Left kidney (tissue), 8 donors: ENCODE results near the gene NOL3. TPM values are rescaled to one million over a fixed set of nuclear protein-coding genes. Genes with fewer than 3 reads are reported as not detected.
A peak's percentile ranks its signal among the peaks of the same experiment; 100 is the strongest.
"Not testable (repeated sequence)": the region's sequence is repeated elsewhere in the genome, so short reads cannot be mapped to it uniquely, and the experiment has no call there.

Source experiments
- DNase-seq: peaks from one replicate; pipeline ENCODE4 v3.0.0-alpha.2; 2013
- long read RNA-seq, 8 donors: transcript quantifications; one replicate each; lab custom pipeline, GENCODE V29; 2026
- polyA plus RNA-seq: library from polyadenylated mRNA; unstranded; fragments of 120-200 nt; gene quantifications from one replicate; pipeline ENCODE4 v1.2.1, GENCODE V29; 2013; ENCODE audit not compliant: insufficient read length

Gene NOL3
- polyA plus RNA-seq: 6.4 TPM
- long read RNA-seq, donor 1, partial matches to known transcripts: 11 of 11 reads
- long read RNA-seq, donor 1, other reads (novel, unspliced or antisense): 0 of 11 reads
- long read RNA-seq, donor 2, partial matches to known transcripts: 0 of 1 reads
- long read RNA-seq, donor 2, other reads (novel, unspliced or antisense): 0 of 1 reads
- long read RNA-seq, donor 3: 0 reads
- long read RNA-seq, donor 4: 0 reads
- long read RNA-seq, donor 5: 0 reads
- long read RNA-seq, donor 6, partial matches to known transcripts: 0 of 1 reads
- long read RNA-seq, donor 6, other reads (novel, unspliced or antisense): 0 of 1 reads
- long read RNA-seq, donor 7: 0 reads
- long read RNA-seq, donor 8: 0 reads

- no peak for DNase-seq
Measured at GRCh38 chr16:67170168-67170948, at the start of gene NOL3. TSS of gene NOL3 (plus strand) at chr16:67170538.

- DNase-seq: not testable (repeated sequence)
Measured at GRCh38 chr16:67122799-67123198, 47.5 kb upstream of the NOL3 start.

GRCh38 chr16:67128417-67128816, 41.9 kb upstream of the NOL3 start:
- no peak for DNase-seq

GRCh38 chr16:67128887-67129286, 41.5 kb upstream of the NOL3 start:
- no peak for DNase-seq

GRCh38 chr16:67129422-67129821, 40.9 kb upstream of the NOL3 start:
- DNase-seq: no peak

- DNase-seq: no peak
Measured at GRCh38 chr16:67137605-67138004, 32.7 kb upstream of the NOL3 start.

GRCh38 chr16:67141391-67141790, 28.9 kb upstream of the NOL3 start:
- no peak for DNase-seq

GRCh38 chr16:67142342-67142741, 28.0 kb upstream of the NOL3 start:
- DNase-seq: no peak

- no peak for DNase-seq
Measured at GRCh38 chr16:67144943-67145342, 25.4 kb upstream of the NOL3 start.

GRCh38 chr16:67145746-67146145, 24.6 kb upstream of the NOL3 start:
- no peak for DNase-seq

GRCh38 chr16:67146523-67147357, 23.6 kb upstream of the NOL3 start:
- no peak for DNase-seq

- no peak for DNase-seq
Measured at GRCh38 chr16:67147437-67148140, 22.7 kb upstream of the NOL3 start.

- no peak for DNase-seq
Measured at GRCh38 chr16:67148221-67148620, 22.1 kb upstream of the NOL3 start.

- DNase-seq: no peak
Measured at GRCh38 chr16:67148656-67149275, 21.6 kb upstream of the NOL3 start.

GRCh38 chr16:67149276-67150046, 20.9 kb upstream of the NOL3 start:
- DNase-seq: no peak

GRCh38 chr16:67150047-67150832, 20.1 kb upstream of the NOL3 start:
- DNase-seq: peak; percentile 69

GRCh38 chr16:67150833-67151396, 19.4 kb upstream of the NOL3 start, which contains the start of gene B3GNT9:
TSS of gene B3GNT9 (minus strand) at chr16:67150998. CDS start at chr16:67150485, 513 bp downstream.
- peak; percentile 70 for DNase-seq

GRCh38 chr16:67151431-67152097, 18.8 kb upstream of the NOL3 start:
- DNase-seq: no peak
